Measurements from ENCODE around the gene MARCHF6. TPM values are rescaled to one million over a fixed set of nuclear protein-coding genes. Genes with fewer than 3 reads are reported as not detected.

Gene MARCHF6
- total RNA-seq, 3 donors from 2014 or later = 90.8 to 123 (median 121) TPM

DNA sequence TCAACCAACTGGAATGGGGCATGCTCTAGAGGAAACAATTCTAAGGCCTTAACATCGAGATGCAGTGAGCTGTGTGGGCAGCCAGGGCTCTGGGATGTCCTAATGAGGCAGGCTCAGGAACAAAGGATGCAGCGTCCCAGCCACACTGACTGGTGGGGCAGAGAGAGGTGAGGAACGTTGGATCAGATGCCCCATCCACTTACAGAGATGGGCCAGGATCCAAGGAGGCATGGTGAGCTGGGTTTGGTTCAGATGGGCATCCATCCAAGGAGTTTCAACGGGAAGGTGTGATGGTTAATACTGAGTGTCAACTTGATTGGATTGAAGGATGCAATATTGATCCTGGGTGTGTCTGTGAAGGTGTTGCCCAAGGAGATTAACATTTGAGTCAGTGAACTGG lies 15.5 kb upstream of the MARCHF6 start:
- TF ChIP-seq, protein P1, sequence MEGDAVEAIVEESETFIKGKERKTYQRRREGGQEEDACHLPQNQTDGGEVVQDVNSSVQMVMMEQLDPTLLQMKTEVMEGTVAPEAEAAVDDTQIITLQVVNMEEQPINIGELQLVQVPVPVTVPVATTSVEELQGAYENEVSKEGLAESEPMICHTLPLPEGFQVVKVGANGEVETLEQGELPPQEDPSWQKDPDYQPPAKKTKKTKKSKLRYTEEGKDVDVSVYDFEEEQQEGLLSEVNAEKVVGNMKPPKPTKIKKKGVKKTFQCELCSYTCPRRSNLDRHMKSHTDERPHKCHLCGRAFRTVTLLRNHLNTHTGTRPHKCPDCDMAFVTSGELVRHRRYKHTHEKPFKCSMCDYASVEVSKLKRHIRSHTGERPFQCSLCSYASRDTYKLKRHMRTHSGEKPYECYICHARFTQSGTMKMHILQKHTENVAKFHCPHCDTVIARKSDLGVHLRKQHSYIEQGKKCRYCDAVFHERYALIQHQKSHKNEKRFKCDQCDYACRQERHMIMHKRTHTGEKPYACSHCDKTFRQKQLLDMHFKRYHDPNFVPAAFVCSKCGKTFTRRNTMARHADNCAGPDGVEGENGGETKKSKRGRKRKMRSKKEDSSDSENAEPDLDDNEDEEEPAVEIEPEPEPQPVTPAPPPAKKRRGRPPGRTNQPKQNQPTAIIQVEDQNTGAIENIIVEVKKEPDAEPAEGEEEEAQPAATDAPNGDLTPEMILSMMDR (IDR thresholded peaks at IDR 0.05) = no peak
- no peak for TF ChIP-seq POLR2AphosphoS5 (IDR thresholded peaks at IDR 0.05)
- TF ChIP-seq POLR2A (IDR thresholded peaks at IDR 0.05) = no peak
- no peaks in the 10 kb centered on the region for H3K27me3 ChIP-seq
- no peaks in the 10 kb centered on the region for H3K9me3 ChIP-seq
- H3K4me1 ChIP-seq = no peaks in the 10 kb centered on the region
- intact Hi-C loops (cut with DNase I; ENCODE audit: low total_unique reads) = no loop called here
- no peaks in the 10 kb centered on the region for H3K36me3 ChIP-seq
- DNase-seq (ENCODE audit: low spot score in 2 of 2) = no peak
- no peak overlapping the region for H3K27ac ChIP-seq
- H3K4me3 ChIP-seq = no peak overlapping the region

DNA sequence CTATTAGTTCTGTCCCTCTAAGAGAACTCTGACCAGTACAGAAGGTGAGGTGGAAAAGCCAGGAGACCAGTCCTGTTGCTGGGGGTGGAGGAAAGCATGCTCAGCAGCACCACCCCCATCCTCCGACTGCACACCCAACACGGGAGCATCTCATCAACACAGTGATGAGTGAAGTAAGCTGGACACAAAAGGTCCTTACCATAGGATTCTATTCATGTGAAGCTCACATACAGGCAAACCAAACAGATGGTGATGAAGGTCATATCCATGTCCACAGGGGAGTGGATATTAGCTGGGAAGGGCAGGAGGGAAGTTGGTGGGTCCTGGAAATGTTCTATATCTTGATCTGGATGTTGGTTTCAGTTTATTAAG lies 14.8 kb upstream of the MARCHF6 start:
- Histone ChIP-seq H3K27ac (no peak overlapping the region), H3K27me3 (no peaks in the 10 kb centered on the region), H3K36me3 (no peaks in the 10 kb centered on the region), H3K9me3 (no peaks in the 10 kb centered on the region), H3K4me1 (no peaks in the 10 kb centered on the region), H3K4me3 (no peak overlapping the region)
- DNase-seq (ENCODE audit: low spot score in 2 of 2) = no peak
- intact Hi-C loops (cut with DNase I; ENCODE audit: low total_unique reads) = no loop called here
- TF ChIP-seq, protein P1 (IDR thresholded peaks at IDR 0.05) = no peak
- TF ChIP-seq POLR2A (IDR thresholded peaks at IDR 0.05) (no peak), POLR2AphosphoS5 (IDR thresholded peaks at IDR 0.05) (no peak)

DNA sequence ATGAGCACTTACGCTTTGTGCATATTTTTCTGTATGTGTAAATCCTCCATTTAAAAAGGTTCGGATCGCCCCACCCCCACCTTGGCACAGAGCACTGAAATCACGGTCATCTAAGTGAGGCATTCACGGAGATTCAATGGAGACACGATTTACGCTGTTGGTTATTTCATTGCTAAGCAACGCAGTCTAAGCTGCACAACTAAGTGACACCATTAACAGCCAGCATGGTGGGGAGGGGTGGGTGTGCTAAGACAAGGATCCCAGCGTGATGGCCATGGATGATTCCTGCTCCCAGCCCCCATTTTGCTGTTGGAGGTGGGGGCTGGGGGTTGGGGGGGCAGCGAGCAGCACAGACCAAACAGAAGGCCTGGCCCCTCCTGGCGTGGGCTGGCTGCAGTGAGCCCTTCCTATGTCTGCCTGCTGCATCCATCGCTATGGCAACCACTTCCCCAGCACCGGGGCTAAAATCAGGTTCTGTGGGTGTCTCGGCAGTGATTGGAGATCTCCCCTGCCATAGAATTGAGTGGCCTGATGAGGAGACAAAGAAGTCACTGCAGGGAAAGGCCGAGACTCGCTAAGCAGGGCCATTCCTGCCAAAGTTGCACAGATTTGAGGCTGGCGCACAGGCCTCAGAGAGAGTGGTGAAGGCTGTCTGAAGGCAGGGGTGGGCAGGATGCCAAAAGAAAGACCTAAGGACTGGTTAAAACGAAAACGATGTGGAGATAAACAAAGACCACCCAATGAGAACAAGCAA lies 14.3 kb upstream of the MARCHF6 start:
- Histone ChIP-seq H3K4me3 (no peak overlapping the region), H3K4me1 (no peaks in the 10 kb centered on the region), H3K27ac (no peak overlapping the region), H3K36me3 (no peaks in the 10 kb centered on the region), H3K9me3 (no peaks in the 10 kb centered on the region), H3K27me3 (no peaks in the 10 kb centered on the region)
- TF ChIP-seq POLR2AphosphoS5 (IDR thresholded peaks at IDR 0.05) = no peak
- TF ChIP-seq POLR2A (IDR thresholded peaks at IDR 0.05) = no peak
- TF ChIP-seq, protein P1 (IDR thresholded peaks at IDR 0.05) = no peak
- intact Hi-C loops (cut with DNase I; ENCODE audit: low total_unique reads) = no loop called here
- no peak for DNase-seq (ENCODE audit: low spot score in 2 of 2)

DNA sequence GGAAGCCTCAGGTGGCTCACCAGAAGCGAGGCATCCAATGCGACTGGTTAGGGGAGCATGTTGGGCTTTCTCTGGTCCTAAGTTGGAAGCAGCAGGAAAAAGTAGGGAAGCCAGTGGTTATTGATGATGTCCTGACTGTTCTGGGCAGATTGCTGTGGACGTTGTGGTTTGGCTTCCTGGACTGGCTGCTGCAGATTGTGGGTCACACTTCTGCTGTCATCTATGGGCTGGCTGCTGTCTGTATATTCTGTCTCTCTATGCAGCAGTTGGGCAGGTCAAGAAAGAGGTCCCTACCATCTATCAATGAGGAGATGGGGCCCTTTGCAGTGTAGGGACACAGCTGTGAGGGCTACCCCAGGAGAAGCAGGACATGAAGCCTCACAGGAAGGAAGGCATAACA lies 13.5 kb upstream of the MARCHF6 start:
- Histone ChIP-seq H3K27me3 (no peaks in the 10 kb centered on the region), H3K9me3 (no peaks in the 10 kb centered on the region), H3K4me3 (no peak overlapping the region), H3K4me1 (no peaks in the 10 kb centered on the region), H3K36me3 (no peaks in the 10 kb centered on the region), H3K27ac (no peak overlapping the region)
- intact Hi-C loops (cut with DNase I; ENCODE audit: low total_unique reads) = no loop called here
- TF ChIP-seq POLR2A (IDR thresholded peaks at IDR 0.05) = no peak
- no peak for TF ChIP-seq POLR2AphosphoS5 (IDR thresholded peaks at IDR 0.05)
- TF ChIP-seq, protein P1 (IDR thresholded peaks at IDR 0.05) = no peak
- no peak for DNase-seq (ENCODE audit: low spot score in 2 of 2)

DNA sequence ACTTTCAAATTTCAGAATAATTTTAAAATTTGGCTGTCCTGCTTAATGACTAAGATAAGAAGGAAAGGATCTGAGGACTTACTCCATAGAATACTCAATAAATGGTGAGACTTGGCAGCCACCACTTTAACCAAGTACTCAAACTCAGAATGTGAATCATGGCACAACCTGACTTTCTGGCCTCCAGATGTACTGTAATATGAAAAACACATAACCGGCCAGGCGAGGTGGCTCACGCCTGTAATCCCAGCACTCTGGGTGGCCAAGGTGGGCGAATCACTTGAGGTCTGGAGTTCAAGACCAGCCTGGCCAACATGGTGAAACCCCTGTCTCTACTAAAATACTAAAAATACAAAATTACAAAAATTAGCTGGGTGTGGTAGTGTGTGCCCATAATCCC lies 10.0 kb upstream of the MARCHF6 start:
- Histone ChIP-seq H3K9me3 (no peaks in the 10 kb centered on the region), H3K4me1 (no peaks in the 10 kb centered on the region), H3K36me3 (no peaks in the 10 kb centered on the region), H3K4me3 (no peak overlapping the region), H3K27me3 (no peaks in the 10 kb centered on the region), H3K27ac (no peak overlapping the region)
- intact Hi-C loops (cut with DNase I; ENCODE audit: low total_unique reads) = no loop called here
- TF ChIP-seq, protein P1 (IDR thresholded peaks at IDR 0.05) = no peak
- no peak for TF ChIP-seq POLR2A (IDR thresholded peaks at IDR 0.05)
- TF ChIP-seq POLR2AphosphoS5 (IDR thresholded peaks at IDR 0.05) = no peak
- no peak for DNase-seq (ENCODE audit: low spot score in 2 of 2)
